Duodenal mucosa (tissue), 2 donors: ENCODE measurements around the gene SET.
"Not testable (repeated sequence)": the region's sequence is repeated elsewhere in the genome, so short reads cannot be mapped to it uniquely, and the experiment has no call there.

Experiments used
- H3K27ac ChIP-seq: one replicate; pipeline ENCODE4 v1.7.0; 2013; ENCODE audit warnings: low read depth, low read length
- H3K27me3 ChIP-seq, 2 donors: one replicate each; pipeline ENCODE4 v1.7.0; 2013; ENCODE audit warnings: low read length in 2 of 2, control low read depth in 1 of 2; ENCODE audit not compliant: insufficient read depth in 2 of 2, control insufficient read depth in 1 of 2
- H3K36me3 ChIP-seq, 2 donors: one replicate each; pipeline ENCODE4 v1.7.0; 2013; ENCODE audit warnings: low read length in 2 of 2, control low read depth in 1 of 2; ENCODE audit not compliant: insufficient read depth in 2 of 2, control insufficient read depth in 1 of 2
- H3K4me1 ChIP-seq, 2 donors: one replicate each; pipeline ENCODE4 v1.7.0; 2013; ENCODE audit warnings: low read length in 2 of 2, control low read depth in 1 of 2; ENCODE audit not compliant: insufficient read depth in 2 of 2, control insufficient read depth in 1 of 2
- H3K4me3 ChIP-seq, 2 donors: one replicate each; pipeline ENCODE4 v1.7.0; 2013; ENCODE audit warnings: low read length in 2 of 2, low read depth in 1 of 2
- H3K9ac ChIP-seq, 2 donors: one replicate each; pipeline ENCODE4 v1.7.0; 2013; ENCODE audit warnings: low read length in 2 of 2, low read depth in 1 of 2
- H3K9me3 ChIP-seq, 2 donors: one replicate each; pipeline ENCODE4 v1.7.0; 2013; ENCODE audit warnings: low read length in 2 of 2, control low read depth in 1 of 2; ENCODE audit not compliant: control insufficient read depth in 1 of 2

Gene SET

DNA sequence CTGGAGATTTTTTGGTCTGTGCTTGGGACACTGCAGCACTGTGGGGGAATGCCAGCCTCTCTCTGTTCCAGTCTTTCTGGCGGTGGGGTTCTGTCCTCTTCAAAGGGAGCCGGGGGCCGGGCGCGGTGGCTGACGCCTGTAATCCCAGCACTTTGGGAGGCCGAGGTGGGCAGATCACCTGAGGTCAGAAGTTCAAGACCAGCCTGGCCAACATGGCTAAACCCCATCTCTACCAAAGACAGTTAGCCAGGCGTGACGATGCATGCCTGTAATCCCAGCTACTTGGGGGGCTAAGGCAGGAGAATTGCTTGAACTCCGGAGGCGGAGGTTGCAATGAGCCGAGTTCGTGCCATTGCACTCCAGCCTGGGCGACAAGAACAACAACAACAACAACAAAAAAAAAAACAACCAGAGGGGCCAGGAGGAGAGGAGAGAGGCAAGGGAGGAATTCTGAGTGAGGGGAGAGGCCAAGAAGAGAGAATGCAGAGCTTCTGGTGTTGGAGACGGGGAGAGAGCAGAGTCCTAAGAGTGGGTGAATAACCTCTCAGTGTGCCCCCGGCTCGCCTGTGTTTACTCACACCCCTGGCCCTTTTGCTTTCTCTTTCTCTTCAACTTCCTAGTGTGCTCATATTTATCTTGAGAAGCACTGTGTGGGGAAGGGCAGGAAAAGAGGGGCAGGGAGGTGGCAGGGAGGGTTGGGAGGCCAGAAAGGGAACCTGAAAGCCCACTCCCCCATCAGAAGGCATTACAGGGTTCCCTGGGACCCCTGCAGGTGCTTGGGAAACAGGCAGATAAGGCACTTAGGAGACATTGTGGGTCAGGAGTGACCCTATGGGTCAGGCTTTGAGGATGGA is 3.2 kb upstream of the SET start:
- H3K27ac ChIP-seq: peak overlapping the region; percentile 95
- no peaks in the 10 kb centered on the region for H3K27me3 ChIP-seq
- no peaks in the 10 kb centered on the region for H3K36me3 ChIP-seq
- H3K9ac ChIP-seq: peak overlapping the region; percentile 89 to 97
- H3K9me3 ChIP-seq: no peaks in the 10 kb centered on the region
- H3K4me1 ChIP-seq: peaks cover 31 to 48% of the 10 kb centered on the region in 2 donors
- peak overlapping the region; percentile 71 to 91 for H3K4me3 ChIP-seq

DNA sequence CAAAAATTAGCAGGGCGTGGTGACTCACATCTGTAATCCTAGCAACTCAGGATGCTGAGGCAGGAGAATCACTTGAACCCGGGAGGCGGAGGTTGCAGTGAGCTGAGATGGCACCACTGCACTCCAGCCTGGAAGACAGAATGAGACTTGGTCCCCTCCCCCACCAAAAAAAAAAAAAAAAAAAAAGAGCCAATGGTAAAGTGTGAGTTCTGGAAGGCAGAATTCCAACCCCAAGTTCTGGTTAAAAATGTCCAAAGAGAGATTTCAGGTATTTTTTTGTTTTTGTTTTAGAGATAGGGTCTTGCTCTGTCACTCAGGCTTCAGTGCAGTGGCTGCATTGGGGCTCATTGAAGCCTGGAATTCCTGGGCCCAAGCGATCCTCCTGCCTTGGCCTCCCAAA is 1.6 kb upstream of the SET start:
- no peak overlapping the region for H3K27ac ChIP-seq
- no peaks in the 10 kb centered on the region for H3K27me3 ChIP-seq
- H3K9ac ChIP-seq: no peak overlapping the region
- H3K4me1 ChIP-seq: peaks cover 38 to 56% of the 10 kb centered on the region in 2 donors
- H3K9me3 ChIP-seq: no peaks in the 10 kb centered on the region
- H3K4me3 ChIP-seq: no peak overlapping the region
- H3K36me3 ChIP-seq: peaks cover 2 to 13% of the 10 kb centered on the region in 2 donors

- Histone ChIP-seq H3K36me3 (peaks cover 13 to 30% of the 10 kb centered on the region in 2 donors), H3K27ac (peak overlapping the region; percentile 81), H3K27me3 (no peaks in the 10 kb centered on the region), H3K4me1 (peaks cover 38 to 48% of the 10 kb centered on the region in 2 donors), H3K9ac (peak overlapping the region in 1 of 2 donors; percentile 21), H3K4me3 (peak overlapping the region; percentile 11 to 48), H3K9me3 (no peaks in the 10 kb centered on the region)
These were observed 312 bp downstream of the SET start for GRCh38 chr9:128689293-128689774.

DNA sequence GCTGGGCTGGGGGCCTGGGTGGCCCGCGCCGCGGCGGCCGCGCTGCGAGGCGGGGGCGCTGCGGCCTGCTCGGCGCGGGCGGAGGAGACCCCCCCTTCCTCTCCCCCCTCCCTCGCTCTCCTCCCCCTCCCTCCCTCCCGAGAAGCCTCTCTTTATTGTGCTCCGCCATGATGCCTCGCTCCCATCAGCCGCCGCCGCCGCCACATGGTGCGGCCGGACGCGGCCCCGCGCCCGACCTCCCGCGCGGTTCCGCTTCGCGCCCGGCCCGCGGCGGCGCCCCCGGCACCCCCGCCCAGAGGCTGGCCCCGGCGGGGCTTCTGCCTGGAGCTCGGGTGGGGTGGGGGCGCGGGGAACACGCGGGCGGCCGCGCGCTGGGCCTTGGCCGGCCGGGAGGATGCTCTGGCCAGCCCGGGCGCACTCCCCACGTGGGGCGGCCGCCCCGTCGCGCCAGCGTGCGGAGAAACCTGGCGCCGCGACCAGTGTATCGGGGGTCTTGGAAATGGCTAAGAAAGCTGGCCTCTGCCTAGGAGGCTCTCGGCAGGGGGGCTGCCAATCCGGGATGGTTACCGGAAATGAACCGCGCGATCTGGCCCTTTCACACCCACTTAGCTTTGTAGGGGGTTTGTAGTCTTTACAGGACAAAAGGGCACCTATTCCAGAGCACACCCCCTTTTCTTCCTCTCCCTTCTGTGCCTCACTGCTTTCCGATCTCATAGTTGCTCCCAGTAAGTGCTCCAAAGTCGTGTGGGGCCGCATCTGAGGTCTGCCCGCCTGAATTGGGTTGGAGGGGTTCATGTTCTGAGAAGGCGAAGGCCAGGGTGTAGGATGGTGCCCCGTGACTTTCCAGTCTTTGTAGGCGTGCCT is 1.0 kb downstream of the SET start:
- H3K4me1 ChIP-seq: peaks cover 31 to 41% of the 10 kb centered on the region in 2 donors
- peak overlapping the region; percentile 82 to 89 for H3K9ac ChIP-seq
- no peaks in the 10 kb centered on the region for H3K27me3 ChIP-seq
- peak overlapping the region; percentile 94 to 98 for H3K4me3 ChIP-seq
- no peaks in the 10 kb centered on the region for H3K9me3 ChIP-seq
- H3K36me3 ChIP-seq: peaks cover 14 to 32% of the 10 kb centered on the region in 2 donors
- H3K27ac ChIP-seq: peak overlapping the region; percentile 46

DNA sequence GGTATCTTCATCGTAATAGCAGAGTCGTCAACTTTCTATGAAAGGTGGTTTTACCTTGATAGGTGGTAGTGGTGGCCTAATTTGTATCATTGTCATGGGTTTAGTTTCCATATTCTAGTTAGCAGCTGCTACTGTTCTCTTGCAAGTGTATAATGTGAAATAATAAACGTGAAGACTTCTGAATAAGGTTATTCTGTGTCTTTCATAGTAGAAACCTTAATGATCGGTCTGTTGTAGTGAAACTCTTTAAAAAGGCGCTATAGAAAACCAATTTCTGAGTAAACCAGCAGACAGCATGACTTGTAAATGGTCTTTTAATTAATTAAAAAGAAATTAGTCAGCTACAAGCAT is 1.6 kb downstream of the SET start:
- Histone ChIP-seq H3K36me3 (peaks cover 14 to 35% of the 10 kb centered on the region in 2 donors), H3K4me1 (peaks cover 25 to 35% of the 10 kb centered on the region in 2 donors), H3K27ac (no peak overlapping the region), H3K4me3 (peak overlapping the region; percentile 94 to 98), H3K9me3 (no peaks in the 10 kb centered on the region), H3K27me3 (no peaks in the 10 kb centered on the region), H3K9ac (peak overlapping the region; percentile 82 to 89)

- peaks cover 10 to 15% of the 10 kb centered on the region in 2 donors for H3K4me1 ChIP-seq
- not testable (repeated sequence) for H3K9ac ChIP-seq, H3K4me3 ChIP-seq, H3K27ac ChIP-seq, H3K9me3 ChIP-seq, H3K27me3 ChIP-seq
- peaks cover 14 to 54% of the 10 kb centered on the region in 2 donors for H3K36me3 ChIP-seq
These were observed 4.7 kb downstream of the SET start for GRCh38 chr9:128693738-128694137.

GRCh38 chr9:128694344-128694743 is 5.3 kb downstream of the SET start:
- Histone ChIP-seq H3K27ac (no peak overlapping the region), H3K27me3 (no peaks in the 10 kb centered on the region), H3K4me1 (peaks cover 10 to 15% of the 10 kb centered on the region in 2 donors), H3K36me3 (peaks cover 14 to 54% of the 10 kb centered on the region in 2 donors), H3K9ac (no peak overlapping the region), H3K4me3 (no peak overlapping the region), H3K9me3 (no peaks in the 10 kb centered on the region)

DNA sequence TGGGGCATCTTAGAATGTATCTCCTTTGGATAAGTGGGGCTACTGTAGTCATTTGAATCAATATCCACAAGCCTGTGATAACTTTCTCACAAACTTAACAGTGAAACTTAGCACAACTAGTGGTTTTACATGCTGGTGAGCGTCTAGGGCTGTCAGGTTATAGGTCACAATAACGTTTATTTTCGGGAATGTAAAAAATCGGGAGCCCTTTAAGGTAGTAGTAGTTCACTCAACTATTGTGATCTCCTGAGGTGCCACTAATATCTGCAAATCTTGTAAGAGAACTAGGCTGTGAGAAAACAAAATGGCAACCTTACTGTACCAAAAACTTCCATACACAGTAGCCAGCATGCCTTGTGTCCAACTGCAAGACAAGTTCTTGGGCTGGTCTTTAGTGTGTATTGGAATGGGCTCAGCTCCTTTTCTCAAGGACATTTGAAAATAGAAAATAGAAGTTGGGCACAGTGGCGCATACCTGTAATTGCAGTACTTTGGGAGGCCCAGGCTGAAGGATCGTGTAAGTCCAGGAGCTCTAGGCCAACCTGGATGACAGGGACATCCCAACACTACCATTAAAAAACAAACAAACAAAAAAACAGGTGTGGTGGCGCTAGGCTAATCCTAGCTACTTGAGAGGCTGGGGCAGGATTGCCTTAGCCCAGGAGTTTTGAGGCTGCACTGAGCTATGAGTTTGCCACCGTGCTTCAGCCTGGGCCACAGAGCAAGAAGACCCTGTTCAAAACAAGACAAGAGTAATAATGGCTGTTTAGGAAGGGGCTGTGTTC is 8.1 kb downstream of the SET start:
- Histone ChIP-seq H3K27ac (no peak overlapping the region), H3K4me1 (peaks cover 3 to 5% of the 10 kb centered on the region in 2 donors), H3K36me3 (peaks cover 14 to 45% of the 10 kb centered on the region in 2 donors), H3K9ac (no peak overlapping the region), H3K27me3 (no peaks in the 10 kb centered on the region), H3K9me3 (no peaks in the 10 kb centered on the region), H3K4me3 (no peak overlapping the region)

DNA sequence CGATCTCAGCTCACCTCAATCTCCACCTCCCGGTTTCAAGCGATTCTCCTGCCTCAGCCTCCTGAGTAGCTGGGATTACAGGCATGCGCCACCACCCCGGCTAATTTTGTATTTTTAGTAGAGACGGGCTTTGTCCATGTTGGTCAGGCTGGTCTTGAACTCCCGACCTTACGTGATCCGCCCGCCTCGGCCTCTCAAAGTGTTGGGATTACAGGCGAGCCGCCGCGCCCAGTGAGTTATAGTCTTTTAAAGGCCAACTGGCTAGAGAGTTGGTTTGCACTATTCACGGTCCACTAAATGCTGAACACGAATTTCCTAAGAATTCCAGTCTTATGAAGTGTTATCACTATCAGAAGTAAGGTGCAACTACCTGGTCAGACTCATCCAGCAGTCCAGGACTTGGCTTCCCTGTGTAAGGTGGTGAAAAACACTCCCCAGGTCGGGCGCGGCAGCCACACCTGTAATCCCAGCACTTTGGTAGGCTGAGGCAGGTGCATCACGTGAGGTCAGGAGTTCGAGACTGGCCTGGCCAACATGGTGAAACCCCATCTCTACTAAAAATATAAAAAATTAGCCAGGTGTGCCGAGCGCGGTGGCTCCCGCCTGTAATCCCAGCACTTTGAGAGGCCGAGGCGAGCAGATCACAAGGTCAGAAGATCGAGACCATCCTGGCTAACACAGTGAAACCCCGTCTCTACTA is 10.2 kb downstream of the SET start:
- H3K27ac ChIP-seq, H3K4me3 ChIP-seq, H3K27me3 ChIP-seq, H3K9ac ChIP-seq, H3K4me1 ChIP-seq, H3K9me3 ChIP-seq: not testable (repeated sequence)
- peaks cover 2 to 25% of the 10 kb centered on the region in 2 donors for H3K36me3 ChIP-seq
